SK-N-SH treated with all-trans-retinoic acid at 6 μM for 48 hours (cell line): ENCODE measurements around the gene NOBOX.
"Not testable (repeated sequence)": the region's sequence is repeated elsewhere in the genome, so short reads cannot be mapped to it uniquely, and the experiment has no call there.

Source experiments
- ARNTL ChIP-seq: fragments of 450-650 bp; formaldehyde crosslinking; IDR thresholded peaks from 2 replicates; pipeline ENCODE4 v1.5.0; 2020; ENCODE audit warnings: low read depth, mild to moderate bottlenecking, moderate library complexity, borderline replicate concordance
- CREB5 ChIP-seq: fragments of 250-450 bp; sonication (Bioruptor Pico); IDR thresholded peaks from 2 replicates; pipeline ENCODE4 v1.5.1; 2020; ENCODE audit warnings: low read depth, mild to moderate bottlenecking, moderate library complexity
- CSDC2 ChIP-seq: fragments of 250-450 bp; sonication (Bioruptor Pico); IDR thresholded peaks from 2 replicates; pipeline ENCODE4 v1.5.0; 2020; ENCODE audit warnings: mild to moderate bottlenecking, moderate library complexity
- CSRNP3 ChIP-seq: fragments of 250-450 bp; sonication (Bioruptor Pico); IDR thresholded peaks from 2 replicates; pipeline ENCODE4 v1.5.1; 2021; ENCODE audit warnings: mild to moderate bottlenecking, moderate library complexity
- GLIS3 ChIP-seq: fragments of 250-450 bp; sonication (Bioruptor Pico); IDR thresholded peaks from 2 replicates; pipeline ENCODE4 v1.5.0; 2020; ENCODE audit warnings: mild to moderate bottlenecking, moderate library complexity
- OSR1 ChIP-seq: fragments of 250-450 bp; sonication (Bioruptor Pico); IDR thresholded peaks from 2 replicates; pipeline ENCODE4 v1.8.0; 2022; ENCODE audit warnings: moderate library complexity, mild to moderate bottlenecking, inconsistent platforms
- PATZ1 ChIP-seq: fragments of 250-450 bp; sonication (Bioruptor Pico); IDR thresholded peaks from 2 replicates; pipeline ENCODE4 v1.8.0; 2020; ENCODE audit warnings: mild to moderate bottlenecking, moderate library complexity, borderline replicate concordance
- POU6F1 ChIP-seq: fragments of 250-450 bp; sonication (Bioruptor Pico); IDR thresholded peaks from 2 replicates; pipeline ENCODE4 v1.8.0; 2021; ENCODE audit warnings: low read depth, mild to moderate bottlenecking, moderate library complexity, borderline replicate concordance
- ZC3H10 ChIP-seq: fragments of 250-450 bp; sonication (Bioruptor Pico); IDR thresholded peaks from 2 replicates; pipeline ENCODE4 v1.5.1; 2021; ENCODE audit warnings: mild to moderate bottlenecking, moderate library complexity
- ZNF565 ChIP-seq: fragments of 450-650 bp; formaldehyde crosslinking; conservative IDR thresholded peaks from 2 replicates; pipeline ENCODE4 v1.5.0; 2020; ENCODE audit warnings: low read depth, mild to moderate bottlenecking, moderate library complexity
- ZNF8 ChIP-seq: fragments of 450-650 bp; formaldehyde crosslinking; IDR thresholded peaks from 2 replicates; pipeline ENCODE4 v1.5.0; 2020; ENCODE audit warnings: mild to moderate bottlenecking, moderate library complexity

GRCh38 chr7:144427539-144427938, 24.0 kb upstream of the NOBOX start:
- not testable (repeated sequence) for TF ChIP-seq GLIS3; OSR1 (CRISPR knock-in tag); CSRNP3 (CRISPR knock-in tag); POU6F1 (CRISPR knock-in tag); ZC3H10 (CRISPR knock-in tag); ZNF565 (CRISPR knock-in tag); ARNTL; PATZ1 (CRISPR knock-in tag); CSDC2 (CRISPR knock-in tag); ZNF8 (CRISPR knock-in tag); CREB5 (CRISPR knock-in tag)
